Measurements from ENCODE around the gene RHOF.
"Not testable (repeated sequence)": the region's sequence is repeated elsewhere in the genome, so short reads cannot be mapped to it uniquely, and the experiment has no call there.

The RHOF gene

GRCh38 chr12:121791671-121792551 is 1.6 kb downstream of the RHOF start:
- DNase-seq: no peak

- not testable (repeated sequence) for DNase-seq
These were observed 2.7 kb downstream of the RHOF start for GRCh38 chr12:121790785-121791184.

- peak; percentile 86 for DNase-seq
These were observed 3.4 kb downstream of the RHOF start for GRCh38 chr12:121789800-121790728.

- DNase-seq: peak; percentile 45
These were observed 4.2 kb downstream of the RHOF start for GRCh38 chr12:121789233-121789781.

- no peak for DNase-seq
These were observed 5.2 kb downstream of the RHOF start for GRCh38 chr12:121788176-121788818.

- DNase-seq: no peak
These were observed 6.1 kb downstream of the RHOF start for GRCh38 chr12:121787063-121788025.

- DNase-seq: peak; percentile 46
These were observed 7.1 kb downstream of the RHOF start for GRCh38 chr12:121786440-121786825.

GRCh38 chr12:121784460-121784859 is 9.0 kb downstream of the RHOF start:
- DNase-seq: no peak

- DNase-seq: no peak
These were observed 9.7 kb downstream of the RHOF start for GRCh38 chr12:121783766-121784165.

GRCh38 chr12:121781998-121782979 is 11.2 kb downstream of the RHOF start:
- peak; percentile 22 for DNase-seq

- DNase-seq: no peak
These were observed 11.9 kb downstream of the RHOF start for GRCh38 chr12:121781484-121781997.

GRCh38 chr12:121780429-121780828 is 13.1 kb downstream of the RHOF start:
- no peak for DNase-seq

GRCh38 chr12:121779422-121779895 is 14.0 kb downstream of the RHOF start:
- DNase-seq: no peak

GRCh38 chr12:121778567-121779421 is 14.7 kb downstream of the RHOF start:
- no peak for DNase-seq

GRCh38 chr12:121776190-121777098 is 17.0 kb downstream of the RHOF start:
- DNase-seq: peak; percentile 68

- DNase-seq: no peak
These were observed 18.0 kb downstream of the RHOF start for GRCh38 chr12:121775501-121775900.

GRCh38 chr12:121774968-121775474 is 18.5 kb downstream of the RHOF start:
- DNase-seq: no peak
